CD4-positive, alpha-beta T cell (primary cell): Measurements from ENCODE around the gene TMEM145. TPM values are rescaled to one million over a fixed set of nuclear protein-coding genes. Genes with fewer than 3 reads are reported as not detected.

Experiments
- ATAC-seq: fragments of 200-7000 bp; cut with Tn5 transposase; one replicate; pipeline ENCODE4 v1.10.0; 2022; ENCODE audit warnings: mild to moderate bottlenecking; ENCODE audit not compliant: poor library complexity
- CTCF ChIA-PET: fragments of 350-600 bp; sonication (Branson Sonifier 250); formaldehyde crosslinking; loops from one replicate; lab custom pipeline; 2021; ENCODE audit warnings: antibody characterized with exemption, inconsistent platforms; lab: Charles Lee
- POLR2A ChIA-PET: fragments of 350-600 bp; sonication (Branson Sonifier 250); formaldehyde crosslinking; loops from one replicate; lab custom pipeline; 2021; ENCODE audit warnings: antibody characterized with exemption, inconsistent platforms; lab: Charles Lee
- DNase-seq, 14 experiments: peaks; one replicate each; pipeline ENCODE4 v3.0.0-alpha.2; 2013 to 2020; ENCODE audit warnings: mixed read lengths in 2 of 14
- H3K27ac ChIP-seq, 2 donors: one replicate each; pipeline versions ENCODE4 v1.5.1 to v1.7.0; 2013; ENCODE audit warnings: low read length in 2 of 2, low read depth in 1 of 2, mild to moderate bottlenecking in 1 of 2
- H3K27me3 ChIP-seq, 2 experiments: 1 replicate in 1 of 2; 2 replicates in 1 of 2; pipeline versions ENCODE4 v1.6.1 to v1.7.0; 2013; ENCODE audit warnings: low read length in 2 of 2, control low read depth in 1 of 2, mild to moderate bottlenecking in 1 of 2, moderate library complexity in 1 of 2; ENCODE audit not compliant: insufficient read depth in 2 of 2, control insufficient read depth in 1 of 2
- H3K36me3 ChIP-seq: one replicate; pipeline ENCODE4 v1.6.1; 2013; ENCODE audit warnings: low read length, control low read depth; ENCODE audit not compliant: insufficient read depth
- H3K4me1 ChIP-seq: one replicate; pipeline ENCODE4 v1.6.1; 2013; ENCODE audit warnings: low read length, control low read depth; ENCODE audit not compliant: insufficient read depth
- H3K4me3 ChIP-seq: one replicate; pipeline ENCODE4 v1.5.1; 2013; ENCODE audit warnings: mild to moderate bottlenecking, low read length, moderate library complexity
- H3K9me3 ChIP-seq, 2 experiments: 1 replicate in 1 of 2; 2 replicates in 1 of 2; pipeline versions ENCODE4 v1.6.1 to v1.7.0; 2013; ENCODE audit warnings: low read length in 2 of 2, mild to moderate bottlenecking in 2 of 2, control low read depth in 1 of 2, moderate library complexity in 1 of 2; ENCODE audit not compliant: control insufficient read depth in 1 of 2, insufficient read depth in 1 of 2
- H3K27ac Mint-ChIP-seq: one replicate; pipeline ENCODE4 v1.8.0; 2020; ENCODE audit warnings: mixed read lengths
- H3K27me3 Mint-ChIP-seq: one replicate; pipeline ENCODE4 v1.8.0; 2021; ENCODE audit warnings: mixed read lengths
- H3K36me3 Mint-ChIP-seq: one replicate; pipeline ENCODE4 v1.8.0; 2021; ENCODE audit warnings: low read depth, mixed read lengths
- H3K4me1 Mint-ChIP-seq: one replicate; pipeline ENCODE4 v1.8.0; 2021; ENCODE audit warnings: low read depth, mixed read lengths
- H3K4me3 Mint-ChIP-seq: one replicate; pipeline ENCODE4 v1.8.0; 2020; ENCODE audit warnings: mild to moderate bottlenecking, mixed read lengths
- H3K9me3 Mint-ChIP-seq: one replicate; pipeline ENCODE4 v1.8.0; 2020; ENCODE audit warnings: mixed read lengths
- CTCF ChIP-seq: fragments of 200-600 bp; IDR thresholded peaks from one replicate; pipeline ENCODE4 v1.8.0; 2022; ENCODE audit warnings: antibody characterized with exemption, mild to moderate bottlenecking
- intact Hi-C, 2 experiments: fragments of 100-400 bp; cut with DNase I in 1 of 2; cut with micrococcal nuclease in 1 of 2; formaldehyde crosslinking; loops; one replicate each; pipeline versions ENCODE4 v1.15.1 to v1.9.0; 2023 to 2025; cut with DNase I, micrococcal nuclease
- total RNA-seq, 174 experiments: library from RNA in 2 of 174; stranded (reverse) in 2 of 174; gene quantifications; one replicate each; pipeline ENCODE4 v1.2.3 and lab custom pipeline; 2021 to 2026

TMEM145 gene
- total RNA-seq, 2 experiments from 2014 or later = not detected

- Mint-ChIP-seq H3K4me1 (peaks cover 12% of the 10 kb centered on the region), H3K9me3 (no peaks in the 10 kb centered on the region), H3K27me3 (peaks cover 32% of the 10 kb centered on the region), H3K4me3 (no peak overlapping the region), H3K27ac (no peak overlapping the region), H3K36me3 (no peaks in the 10 kb centered on the region)
- ATAC-seq (no peak), DNase-seq (no peak)
- TF ChIP-seq CTCF = no peak
- H3K27me3 ChIP-seq = peaks cover 19 to 32% of the 10 kb centered on the region in 2 experiments
- intact Hi-C loops = no loop called here
- H3K4me3 ChIP-seq = no peak overlapping the region
- H3K36me3 ChIP-seq = no peaks in the 10 kb centered on the region
- ChIA-PET CTCF (no interaction called here), POLR2A (no interaction called here)
- no peak overlapping the region for H3K27ac ChIP-seq
- peaks cover 0 to 3% of the 10 kb centered on the region in 2 experiments for H3K9me3 ChIP-seq
- peaks cover 17% of the 10 kb centered on the region for H3K4me1 ChIP-seq
Measured at GRCh38 chr19:42309686-42310085, 3.4 kb upstream of the TMEM145 start.

DNA sequence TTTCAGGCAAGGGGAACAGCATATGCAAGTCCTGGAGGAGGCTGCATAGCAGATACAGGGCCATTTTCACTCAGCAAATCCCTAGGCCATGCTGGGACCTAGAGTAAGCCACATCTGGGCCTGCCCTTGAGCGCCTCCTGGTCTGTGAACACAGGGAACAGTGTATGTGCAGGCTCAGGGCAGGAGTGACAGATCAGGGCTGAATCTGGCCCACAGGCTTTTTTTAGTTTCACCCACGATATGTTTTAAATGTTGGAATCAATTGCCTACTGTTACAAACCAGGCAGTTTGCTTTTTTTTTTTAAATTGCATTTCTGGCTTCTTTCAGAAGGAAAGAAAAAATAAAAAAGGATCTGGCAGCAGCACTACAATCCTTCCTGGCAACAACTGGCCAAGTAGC is 1.5 kb upstream of the TMEM145 start:
- no peak for TF ChIP-seq CTCF
- intact Hi-C loops = no loop called here
- H3K27ac ChIP-seq = no peak overlapping the region
- peaks cover 0 to 2% of the 10 kb centered on the region in 2 experiments for H3K9me3 ChIP-seq
- Mint-ChIP-seq H3K4me3 (no peak overlapping the region), H3K36me3 (no peaks in the 10 kb centered on the region), H3K27ac (no peak overlapping the region), H3K9me3 (no peaks in the 10 kb centered on the region), H3K27me3 (peaks cover 38% of the 10 kb centered on the region), H3K4me1 (peaks cover 12% of the 10 kb centered on the region)
- DNase-seq (no peak), ATAC-seq (no peak)
- ChIA-PET POLR2A (no interaction called here), CTCF (no interaction called here)
- no peaks in the 10 kb centered on the region for H3K36me3 ChIP-seq
- H3K4me3 ChIP-seq = no peak overlapping the region
- H3K27me3 ChIP-seq = peaks cover 19 to 32% of the 10 kb centered on the region in 2 experiments
- H3K4me1 ChIP-seq = peaks cover 17% of the 10 kb centered on the region

DNA sequence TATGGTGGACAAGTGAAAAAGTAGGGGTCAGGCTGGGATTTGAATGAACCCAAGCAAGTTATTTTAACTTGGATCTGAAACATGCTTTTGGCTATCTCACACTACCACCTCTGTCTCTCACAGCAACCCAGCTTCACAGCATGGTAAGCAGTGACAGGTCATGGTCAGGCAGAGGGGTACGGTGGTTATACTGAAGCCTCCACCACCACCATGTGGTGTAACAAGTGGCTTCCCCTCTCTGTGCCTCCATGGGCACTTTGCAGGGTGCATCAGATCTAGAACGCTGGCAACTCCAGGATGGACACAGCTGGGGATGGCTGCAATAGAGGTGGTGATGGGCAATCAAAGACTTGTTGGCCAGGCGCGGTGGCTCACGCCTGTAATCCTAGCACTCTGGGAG is 739 bp upstream of the TMEM145 start:
- Histone ChIP-seq H3K27me3 (peaks cover 19 to 32% of the 10 kb centered on the region in 2 experiments), H3K4me1 (peaks cover 22% of the 10 kb centered on the region), H3K9me3 (no peaks in the 10 kb centered on the region), H3K4me3 (no peak overlapping the region), H3K27ac (no peak overlapping the region), H3K36me3 (no peaks in the 10 kb centered on the region)
- Mint-ChIP-seq H3K27ac (no peak overlapping the region), H3K9me3 (no peaks in the 10 kb centered on the region), H3K36me3 (no peaks in the 10 kb centered on the region), H3K4me3 (peak overlapping the region; percentile 51), H3K27me3 (peaks cover 43% of the 10 kb centered on the region), H3K4me1 (peaks cover 12% of the 10 kb centered on the region)
- DNase-seq = no peak
- no peak for TF ChIP-seq CTCF
- intact Hi-C loops = no loop called here
- CTCF ChIA-PET = no interaction called here
- POLR2A ChIA-PET = no interaction called here
- no peak for ATAC-seq
